HG03175 (cell line): ENCODE measurements around the gene PTPRCAP.
A peak's percentile ranks its signal among the peaks of the same experiment; 100 is the strongest.

Experiments used
- ATAC-seq: cut with Tn5 transposase; IDR thresholded peaks from one replicate; pipeline ENCODE4 v1.9.1; 2021; ENCODE audit warnings: mild to moderate bottlenecking, moderate library complexity; ENCODE audit not compliant: unreplicated experiment

PTPRCAP gene

GRCh38 chr11:67441731-67442351, 4.4 kb upstream of the PTPRCAP start:
- no peak for ATAC-seq

DNA sequence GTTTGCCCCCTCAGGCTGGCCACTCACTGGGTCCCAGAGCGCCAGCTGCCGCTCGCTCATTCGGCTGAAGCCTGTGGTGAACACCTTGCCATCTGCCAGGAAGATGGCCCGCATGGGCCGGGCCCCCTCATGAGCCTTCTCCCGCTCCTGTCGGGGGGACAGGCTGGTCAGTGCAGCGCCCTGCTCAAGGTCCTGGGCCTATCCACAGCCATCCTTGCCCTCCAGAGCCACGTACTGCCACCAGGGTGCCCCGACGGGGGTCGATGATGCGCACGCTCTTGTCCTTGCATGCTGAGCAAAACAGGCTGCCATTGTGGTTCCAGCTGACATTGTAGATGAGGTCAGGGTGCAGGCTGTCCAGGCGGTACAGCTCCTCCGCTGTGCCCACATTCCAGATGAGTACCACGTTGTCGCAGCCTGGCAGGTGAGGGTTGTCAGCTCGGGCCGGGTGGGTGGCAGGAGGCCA, 3.6 kb upstream of the PTPRCAP start:
- ATAC-seq: no peak

DNA sequence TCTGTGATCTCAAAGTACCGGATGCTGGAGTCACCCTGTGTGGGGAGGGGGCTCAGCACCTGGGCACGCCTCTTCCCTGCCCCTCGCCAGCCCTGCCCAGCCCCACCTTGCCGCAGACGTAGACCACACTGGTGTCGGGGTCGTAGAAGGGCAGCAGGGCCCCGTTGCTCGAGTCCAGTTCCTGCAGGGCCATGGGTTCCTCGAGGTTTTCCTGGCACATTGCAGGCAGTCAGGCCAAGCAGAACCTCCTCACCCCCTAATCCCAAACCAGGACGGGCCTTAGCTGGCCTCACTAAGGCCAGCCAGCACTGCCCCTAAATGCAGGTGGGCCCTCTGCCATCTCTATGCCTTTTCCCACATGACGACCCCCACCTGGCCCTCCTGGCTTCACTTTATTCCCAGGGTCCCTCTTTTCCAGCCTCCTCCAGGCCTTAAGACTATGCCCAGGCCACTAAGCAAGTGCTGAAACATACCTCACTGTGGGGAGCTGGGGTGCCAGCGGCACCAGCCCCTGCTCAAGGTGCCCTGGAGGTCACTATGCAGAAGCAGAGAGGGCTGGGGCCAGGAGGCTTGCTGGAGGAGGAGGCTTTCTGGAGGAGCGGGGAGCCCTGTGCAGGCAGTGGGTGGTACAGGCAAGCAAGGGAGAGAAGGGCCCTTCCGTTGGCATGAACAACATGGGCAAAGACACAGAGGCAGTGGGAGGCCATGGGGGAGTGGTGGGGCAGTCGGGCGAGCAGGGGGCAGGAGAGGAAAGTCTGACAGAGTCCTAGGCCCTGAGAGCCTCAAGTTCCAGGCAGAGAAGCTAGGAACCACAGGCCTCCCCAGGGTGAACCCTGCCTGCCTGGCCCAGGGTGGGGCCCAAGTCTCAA, 3.0 kb upstream of the PTPRCAP start:
- no peak for ATAC-seq

DNA sequence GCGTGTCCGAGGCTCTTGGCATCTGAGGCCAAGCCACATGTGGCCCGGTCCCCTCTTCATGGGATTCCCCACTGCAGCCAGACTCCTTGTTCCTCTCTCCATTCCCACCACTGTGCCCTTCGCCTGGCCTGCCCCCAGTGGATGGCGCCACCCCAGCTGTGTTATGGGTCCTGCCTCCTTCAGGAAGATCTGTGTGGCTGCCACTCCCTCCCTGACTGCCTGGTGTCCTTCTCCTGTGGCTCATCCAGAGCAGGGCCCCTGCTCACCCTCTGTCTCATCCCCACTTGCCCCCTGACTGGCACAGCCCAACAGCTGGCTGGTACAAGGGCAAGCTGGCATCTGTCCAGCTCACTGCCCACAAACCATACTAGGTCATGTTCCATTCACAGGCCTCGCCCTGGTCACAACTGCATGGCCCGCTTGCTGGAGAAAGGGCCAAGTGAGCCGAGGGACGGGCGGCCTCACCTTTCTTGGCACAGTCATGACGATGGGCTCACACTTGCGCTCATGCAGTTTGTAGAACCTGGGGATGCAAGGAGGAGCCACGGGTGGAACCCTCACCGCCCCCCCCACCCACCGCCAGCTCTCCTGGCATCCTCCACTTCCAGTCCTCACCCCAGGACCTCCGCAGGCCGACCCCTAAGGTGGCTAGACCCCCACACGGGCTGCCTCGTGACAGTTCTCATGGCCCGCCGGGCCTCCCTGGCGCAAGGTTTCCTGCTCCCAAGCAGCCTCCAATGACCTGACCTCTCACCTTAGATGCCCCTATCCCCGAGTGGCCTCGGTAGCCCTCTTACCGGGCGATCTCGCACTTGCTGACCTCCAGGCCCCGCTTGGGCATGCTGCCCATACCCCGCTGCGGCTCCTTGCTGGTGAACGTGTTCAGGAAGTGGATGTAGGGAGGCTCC, 2.1 kb upstream of the PTPRCAP start:
- no peak for ATAC-seq

- ATAC-seq: no peak
Observed at GRCh38 chr11:67438158-67438902, 848 bp upstream of the PTPRCAP start.

GRCh38 chr11:67437809-67438157, 301 bp upstream of the PTPRCAP start:
- no peak for ATAC-seq

DNA sequence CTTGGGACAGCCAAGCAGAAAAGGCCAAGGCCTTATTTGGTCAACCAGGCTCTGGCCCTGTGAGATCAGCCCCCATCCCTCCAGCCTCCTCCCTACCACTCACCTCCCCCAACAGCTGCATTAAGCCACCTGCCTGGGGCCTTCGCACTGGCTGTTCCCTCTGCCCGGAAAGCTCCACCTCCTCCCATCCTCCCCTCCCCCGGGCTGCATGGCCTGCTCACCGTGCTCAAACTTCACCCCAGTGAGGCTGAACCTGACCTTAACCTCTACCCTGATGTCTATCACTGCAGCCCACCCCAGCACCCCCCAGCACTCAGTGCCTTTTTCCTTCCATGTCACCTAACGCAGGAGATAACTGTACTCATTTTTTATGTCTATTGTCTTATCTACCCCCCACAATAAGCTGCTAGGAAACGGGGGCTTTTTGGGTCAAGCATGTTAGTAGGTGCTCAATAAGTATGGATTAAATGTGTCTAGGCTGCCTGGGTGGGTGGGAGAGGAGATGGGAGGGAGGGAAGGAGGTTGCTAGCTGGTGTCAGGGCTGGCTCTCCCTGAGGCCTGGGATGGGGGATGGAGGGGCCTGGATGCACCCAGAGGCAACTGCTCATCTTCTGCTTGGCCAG, 912 bp downstream of the PTPRCAP start:
- peak; percentile 48 for ATAC-seq

GRCh38 chr11:67435727-67436458, 1.6 kb downstream of the PTPRCAP start:
- no peak for ATAC-seq

GRCh38 chr11:67435031-67435726, 2.3 kb downstream of the PTPRCAP start:
- no peak for ATAC-seq

DNA sequence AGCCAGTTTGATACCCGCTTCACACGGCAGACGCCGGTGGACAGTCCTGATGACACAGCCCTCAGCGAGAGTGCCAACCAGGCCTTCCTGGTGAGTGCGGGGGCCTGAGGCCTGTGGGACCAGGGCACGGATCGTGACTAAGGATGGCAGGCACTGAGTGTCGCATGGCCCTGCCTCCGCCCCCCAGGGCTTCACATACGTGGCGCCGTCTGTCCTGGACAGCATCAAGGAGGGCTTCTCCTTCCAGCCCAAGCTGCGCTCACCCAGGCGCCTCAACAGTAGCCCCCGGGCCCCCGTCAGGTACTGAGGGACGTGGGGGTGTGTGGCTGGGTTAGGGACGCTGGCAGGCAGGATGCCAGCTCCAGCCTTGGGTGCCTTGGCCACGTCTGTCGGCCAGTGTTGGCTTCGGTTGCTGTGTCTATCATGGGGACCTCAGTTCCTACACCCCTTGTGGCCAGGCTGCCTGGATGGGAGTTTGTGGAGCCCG, 3.0 kb downstream of the PTPRCAP start:
- no peak for ATAC-seq

- ATAC-seq: no peak
Observed at GRCh38 chr11:67433536-67434394, 3.7 kb downstream of the PTPRCAP start.

- ATAC-seq: no peak
Observed at GRCh38 chr11:67432655-67433349, 4.7 kb downstream of the PTPRCAP start.

DNA sequence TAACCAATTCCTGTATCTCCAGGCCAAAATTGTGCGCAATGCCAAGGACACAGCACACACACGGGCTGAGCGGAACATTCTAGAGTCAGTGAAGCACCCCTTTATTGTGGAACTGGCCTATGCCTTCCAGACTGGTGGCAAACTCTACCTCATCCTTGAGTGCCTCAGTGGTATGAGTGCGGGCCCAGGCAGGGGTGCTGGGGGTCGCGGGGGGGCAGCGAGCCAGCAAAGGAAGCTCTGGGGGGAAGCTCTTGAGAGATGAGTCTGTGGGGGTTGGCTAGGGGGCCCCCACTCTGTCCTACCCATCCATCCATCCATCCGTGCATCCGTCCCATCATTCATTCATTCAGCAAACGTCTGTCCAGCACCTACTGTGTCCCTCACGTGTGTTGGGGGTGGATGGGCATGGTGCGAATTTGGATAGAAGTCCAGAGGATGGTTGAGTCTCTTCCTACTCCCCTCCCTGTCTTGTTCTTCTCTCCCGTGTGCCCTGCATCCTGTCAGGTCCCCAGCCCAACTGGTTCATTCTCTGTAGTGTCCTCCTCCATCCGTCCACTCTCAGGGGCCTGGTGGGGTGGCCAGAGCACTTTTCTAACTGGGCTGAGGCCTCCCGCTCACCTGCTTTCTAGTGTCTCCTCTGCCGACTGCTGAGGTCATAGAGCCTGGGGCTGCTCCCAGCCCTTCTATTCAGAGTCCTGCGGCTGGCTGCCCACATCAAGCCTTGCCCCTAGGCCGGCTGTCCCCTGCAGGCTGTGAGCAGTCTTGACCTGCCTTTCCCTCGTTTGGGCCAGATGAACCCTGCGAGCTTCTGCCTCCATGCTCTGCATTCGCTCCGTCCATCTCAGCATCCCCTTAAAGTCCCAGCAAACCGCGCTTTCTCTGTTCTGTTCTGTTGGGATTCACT, 5.9 kb downstream of the PTPRCAP start:
- ATAC-seq: no peak

DNA sequence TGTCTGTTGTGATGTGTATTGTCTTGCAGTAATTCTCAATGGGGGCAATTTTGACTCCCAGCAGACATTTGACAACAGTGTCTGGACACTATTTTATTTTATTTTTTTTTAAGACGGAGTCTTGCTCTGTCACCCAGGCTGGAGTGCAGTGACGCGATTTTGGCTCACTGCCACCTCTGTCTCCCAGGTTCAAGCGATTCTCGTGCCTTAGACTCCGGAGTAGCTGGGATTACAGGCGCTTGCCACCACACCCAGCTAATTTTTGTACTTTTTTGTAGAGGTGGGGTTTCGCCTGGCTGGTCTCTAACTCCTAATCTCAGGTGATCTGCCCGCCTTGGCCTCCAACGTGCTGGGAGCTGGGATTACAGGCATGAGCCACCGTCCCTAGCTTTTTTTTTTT, 7.8 kb downstream of the PTPRCAP start:
- no peak for ATAC-seq

GRCh38 chr11:67429038-67429668, 8.3 kb downstream of the PTPRCAP start:
- no peak for ATAC-seq
